ENCODE measurements around the gene IGFBP6.

IGFBP6 gene

DNA sequence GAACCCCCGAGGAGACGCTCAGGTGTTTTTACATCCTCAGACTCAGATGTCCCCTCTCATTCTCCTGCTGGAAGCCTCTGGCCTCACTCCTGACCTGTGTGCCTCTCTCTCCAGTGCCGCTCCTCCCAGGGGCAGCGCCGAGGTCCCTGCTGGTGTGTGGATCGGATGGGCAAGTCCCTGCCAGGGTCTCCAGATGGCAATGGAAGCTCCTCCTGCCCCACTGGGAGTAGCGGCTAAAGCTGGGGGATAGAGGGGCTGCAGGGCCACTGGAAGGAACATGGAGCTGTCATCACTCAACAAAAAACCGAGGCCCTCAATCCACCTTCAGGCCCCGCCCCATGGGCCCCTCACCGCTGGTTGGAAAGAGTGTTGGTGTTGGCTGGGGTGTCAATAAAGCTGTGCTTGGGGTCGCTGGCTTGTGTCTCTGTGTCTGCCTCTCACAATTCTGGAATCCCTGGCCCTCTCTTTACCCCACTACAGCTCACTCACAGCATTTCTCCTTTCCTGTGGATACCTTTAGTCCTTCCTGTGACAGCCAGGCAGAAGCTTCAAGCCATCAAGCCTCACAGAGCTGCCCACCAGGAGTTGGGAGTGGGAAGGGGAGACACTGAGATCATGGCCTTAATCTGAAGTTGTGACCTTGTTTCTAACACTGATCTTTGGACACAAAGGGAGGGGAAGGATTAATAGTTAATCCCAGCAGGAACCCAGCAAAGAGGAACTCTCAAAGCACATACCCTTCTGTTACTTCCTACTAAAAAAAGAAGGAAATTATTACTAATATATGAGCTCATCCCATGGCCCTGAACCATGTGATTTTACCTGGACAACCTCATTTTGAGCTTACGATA, 4.7 kb downstream of the IGFBP6 start:
- CTCF ChIA-PET, result interaction anchor here (0.8 to 17.2 kb wide), 9 partner anchors 9 to 217 kb away, joined by 3 to 294 read pairs (median 4); partner anchors contain the start of gene SPRYD3
- POLR2A ChIA-PET, result interaction anchor here (0.9 kb wide), 1 partner anchor 23 kb away, joined by 5 read pairs; the partner anchor contains the start of gene SPRYD3
- no peak for DNase-seq (ENCODE audit: extremely low spot score)
- TF ChIP-seq, protein P1, sequence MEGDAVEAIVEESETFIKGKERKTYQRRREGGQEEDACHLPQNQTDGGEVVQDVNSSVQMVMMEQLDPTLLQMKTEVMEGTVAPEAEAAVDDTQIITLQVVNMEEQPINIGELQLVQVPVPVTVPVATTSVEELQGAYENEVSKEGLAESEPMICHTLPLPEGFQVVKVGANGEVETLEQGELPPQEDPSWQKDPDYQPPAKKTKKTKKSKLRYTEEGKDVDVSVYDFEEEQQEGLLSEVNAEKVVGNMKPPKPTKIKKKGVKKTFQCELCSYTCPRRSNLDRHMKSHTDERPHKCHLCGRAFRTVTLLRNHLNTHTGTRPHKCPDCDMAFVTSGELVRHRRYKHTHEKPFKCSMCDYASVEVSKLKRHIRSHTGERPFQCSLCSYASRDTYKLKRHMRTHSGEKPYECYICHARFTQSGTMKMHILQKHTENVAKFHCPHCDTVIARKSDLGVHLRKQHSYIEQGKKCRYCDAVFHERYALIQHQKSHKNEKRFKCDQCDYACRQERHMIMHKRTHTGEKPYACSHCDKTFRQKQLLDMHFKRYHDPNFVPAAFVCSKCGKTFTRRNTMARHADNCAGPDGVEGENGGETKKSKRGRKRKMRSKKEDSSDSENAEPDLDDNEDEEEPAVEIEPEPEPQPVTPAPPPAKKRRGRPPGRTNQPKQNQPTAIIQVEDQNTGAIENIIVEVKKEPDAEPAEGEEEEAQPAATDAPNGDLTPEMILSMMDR (IDR thresholded peaks at IDR 0.05; ENCODE audit: control extremely low read depth, extremely low read depth, low read depth, missing control alignments), result no peak

DNA sequence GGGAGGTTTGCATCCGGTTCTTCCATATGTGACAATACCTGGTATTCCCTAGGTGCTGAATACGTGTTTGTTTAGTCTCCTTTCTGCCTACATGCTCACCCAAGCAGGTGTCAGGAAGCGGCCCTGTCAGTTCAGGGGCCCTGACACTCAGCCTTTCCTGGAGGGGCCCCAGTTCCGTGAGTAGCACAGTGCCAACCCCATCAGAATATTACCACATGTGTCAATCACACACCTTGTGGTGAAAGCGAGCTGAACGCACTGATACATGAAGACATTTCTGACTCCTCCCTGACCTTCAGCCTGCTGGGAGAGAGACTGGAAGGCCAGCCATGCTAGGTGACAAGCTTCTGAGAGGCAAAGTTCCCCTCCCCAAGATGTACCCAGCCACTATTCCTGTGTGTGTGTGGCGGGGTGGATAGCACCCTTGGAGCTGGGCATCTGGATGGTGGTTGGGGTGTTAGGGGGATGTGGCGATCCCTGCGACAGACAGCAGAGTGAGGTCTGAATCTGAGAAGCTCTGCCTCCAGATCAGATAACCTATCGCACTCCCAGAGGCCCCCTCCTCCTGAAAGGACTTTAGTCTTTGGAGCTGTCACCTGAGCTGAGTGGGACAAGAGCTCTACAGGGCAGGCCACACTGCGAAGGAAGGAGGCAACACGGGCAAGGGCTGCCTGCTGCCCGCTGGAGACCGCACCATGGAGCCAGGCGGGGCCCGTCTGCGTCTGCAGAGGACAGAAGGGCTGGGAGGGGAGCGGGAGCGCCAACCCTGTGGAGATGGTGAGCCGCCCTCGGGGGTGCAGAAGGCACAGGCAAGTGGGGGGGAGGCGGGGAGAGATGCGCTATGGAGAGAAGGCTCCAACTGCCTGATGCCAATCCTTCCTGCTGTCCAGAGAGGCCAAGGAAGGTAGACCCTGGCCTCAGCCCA, 5.7 kb downstream of the IGFBP6 start, which contains the start of gene SOAT2:
Gene SOAT2, plus strand, starts transcription at position 604 of the 925 bp plus-strand sequence. Its CDS starts 92 bp downstream, at position 696.
- DNase-seq (ENCODE audit: extremely low spot score), result no peak
- ChIA-PET CTCF (interaction anchor here (0.8 to 17.2 kb wide), 8 partner anchors 10 to 55 kb away, joined by 3 to 294 read pairs (median 4); partner anchors contain the start of gene SPRYD3), POLR2A (interaction anchor here (0.9 kb wide), 1 partner anchor 24 kb away, joined by 5 read pairs; the partner anchor contains the start of gene SPRYD3)
- TF ChIP-seq, protein P1 (IDR thresholded peaks at IDR 0.05; ENCODE audit: control extremely low read depth, extremely low read depth, low read depth, missing control alignments), result no peak

DNA sequence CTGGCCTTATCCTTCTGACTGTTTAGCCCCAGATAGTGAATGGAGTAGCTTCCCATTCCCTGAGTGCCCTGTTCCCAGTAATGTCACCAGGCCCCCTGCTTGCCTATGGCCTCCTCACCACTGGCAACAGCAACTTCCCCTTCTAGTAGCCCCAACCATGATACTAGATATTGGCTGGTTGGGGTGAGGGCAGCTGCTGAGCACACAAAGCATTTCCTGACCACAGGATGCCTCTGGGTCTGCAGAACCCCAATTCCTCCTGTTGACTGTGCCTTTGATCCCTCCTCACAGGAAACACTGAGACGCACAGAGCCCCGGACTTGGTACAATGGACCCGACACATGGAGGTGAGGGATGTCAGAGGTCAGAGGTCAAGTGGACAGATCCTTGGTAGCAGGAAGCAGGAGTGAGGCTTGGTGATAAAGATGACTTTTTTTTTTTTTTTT, 6.4 kb downstream of the IGFBP6 start:
- ChIA-PET CTCF (interaction anchor here (1.6 to 17.2 kb wide), 4 partner anchors 23 to 36 kb away, joined by 4 to 294 read pairs (median 6); partner anchors contain the start of gene SPRYD3), POLR2A (no interaction called here)
- no peak for DNase-seq (ENCODE audit: extremely low spot score)
- TF ChIP-seq, protein P1 (IDR thresholded peaks at IDR 0.05; ENCODE audit: control extremely low read depth, extremely low read depth, low read depth, missing control alignments), result no peak

DNA sequence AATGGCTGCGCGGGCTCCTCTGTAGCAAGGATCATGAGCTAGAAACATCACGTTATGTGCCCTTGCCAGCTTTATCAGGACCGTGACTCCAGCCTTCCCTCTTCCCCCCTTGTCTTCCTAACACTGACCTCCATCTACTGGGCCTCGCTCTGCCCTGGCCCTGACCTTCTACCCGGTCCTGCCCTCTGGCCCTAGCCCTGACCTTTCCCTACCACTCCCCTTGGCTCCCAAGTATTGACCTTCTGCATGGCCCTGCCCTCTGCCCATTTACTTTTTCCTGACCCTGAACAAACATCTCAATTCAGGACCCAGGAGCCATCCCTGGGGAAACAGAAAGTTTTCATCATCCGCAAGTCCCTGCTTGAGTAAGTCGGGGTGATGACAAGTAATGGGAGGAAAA, 7.8 kb downstream of the IGFBP6 start:
- no peak for DNase-seq (ENCODE audit: extremely low spot score)
- ChIA-PET CTCF (interaction anchor here (1.1 to 17.2 kb wide), 3 partner anchors 38 to 58 kb away, joined by 3 to 294 read pairs (median 4); no protein-coding TSS in a partner anchor), POLR2A (interaction anchor here (0.6 kb wide), 1 partner anchor 50 kb away, joined by 3 read pairs; no protein-coding TSS in a partner anchor)
- TF ChIP-seq, protein P1 (IDR thresholded peaks at IDR 0.05; ENCODE audit: control extremely low read depth, extremely low read depth, low read depth, missing control alignments), result no peak

DNA sequence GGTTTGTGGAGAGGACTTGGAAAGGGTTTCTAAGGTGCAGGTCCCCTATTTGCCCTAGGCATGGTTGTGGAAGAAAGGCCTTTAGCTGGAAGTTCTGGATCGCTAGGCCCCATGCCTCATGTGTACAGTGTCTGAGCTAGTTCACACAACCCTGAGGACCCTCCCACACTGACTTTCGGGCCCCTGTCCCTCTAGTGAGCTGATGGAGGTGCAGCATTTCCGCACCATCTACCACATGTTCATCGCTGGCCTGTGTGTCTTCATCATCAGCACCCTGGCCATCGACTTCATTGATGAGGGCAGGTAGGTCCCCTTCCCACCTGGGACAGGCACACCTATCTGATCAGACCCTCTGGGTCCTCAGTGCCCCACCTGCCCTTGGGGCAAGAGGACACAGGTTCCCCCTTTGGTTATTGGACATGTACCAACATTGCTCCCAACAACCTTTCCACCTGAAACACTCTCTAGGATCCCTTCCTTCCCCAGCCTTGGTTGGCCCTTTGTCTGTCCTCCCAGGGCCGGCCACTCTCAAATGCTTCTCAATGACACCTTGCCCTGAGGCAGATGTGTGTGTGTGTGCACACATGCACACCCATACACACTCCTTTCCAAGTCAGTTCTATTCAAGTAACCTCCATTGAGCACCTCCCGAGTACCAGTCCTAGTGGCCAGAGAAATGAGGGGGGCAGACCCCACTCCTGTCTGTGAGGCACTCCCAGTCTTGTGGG, 8.4 kb downstream of the IGFBP6 start:
- TF ChIP-seq, protein P1 (IDR thresholded peaks at IDR 0.05; ENCODE audit: control extremely low read depth, extremely low read depth, low read depth, missing control alignments), result no peak
- ChIA-PET POLR2A (interaction anchor here (0.6 kb wide), 1 partner anchor 49 kb away, joined by 3 read pairs; no protein-coding TSS in a partner anchor), CTCF (interaction anchor here (1.1 to 17.2 kb wide), 3 partner anchors 38 to 58 kb away, joined by 3 to 294 read pairs (median 4); no protein-coding TSS in a partner anchor)
- DNase-seq (ENCODE audit: extremely low spot score), result no peak
